PFSK-1 (cell line): ENCODE data around the gene PCNX3.

Source experiments
- POLR2AphosphoS5 ChIP-seq: IDR thresholded peaks from 2 replicates; pipeline ENCODE4 v1.6.1; 2012; ENCODE audit warnings: low read depth, mild to moderate bottlenecking, control low read depth, low read length, moderate library complexity
- REST ChIP-seq, 2 experiments: IDR thresholded peaks; 2 replicates each; pipeline versions ENCODE4 v1.6.1 to v1.8.0; 2011 to 2012; ENCODE audit warnings: low read depth in 2 of 2, low read length in 2 of 2, control low read depth in 1 of 2, inconsistent platforms in 1 of 2, mild to moderate bottlenecking in 1 of 2, moderate library complexity in 1 of 2; ENCODE audit not compliant: insufficient read depth in 1 of 2
- TAF1 ChIP-seq: IDR thresholded peaks from 2 replicates; pipeline ENCODE4 v1.6.1; 2012; ENCODE audit warnings: low read length, control low read depth, borderline replicate concordance; ENCODE audit not compliant: insufficient read depth

GRCh38 chr11:65650547-65651338 lies 35.2 kb downstream of the PCNX3 start:
- TF ChIP-seq POLR2AphosphoS5 (no peak), TAF1 (no peak), REST (IDR thresholded peaks at IDR 0.05; ENCODE audit: insufficient read depth in 1 of 2, low read depth in 2 of 2, low read length in 2 of 2) (no peak)
